ENCODE measurements around the gene GLO1. TPM values are rescaled to one million over a fixed set of nuclear protein-coding genes. Genes with fewer than 3 reads are reported as not detected.

Gene GLO1
- polyA plus RNA-seq, 1 of the 3 experiments (the other 2 are of a cell fraction), result 47.1 TPM

DNA sequence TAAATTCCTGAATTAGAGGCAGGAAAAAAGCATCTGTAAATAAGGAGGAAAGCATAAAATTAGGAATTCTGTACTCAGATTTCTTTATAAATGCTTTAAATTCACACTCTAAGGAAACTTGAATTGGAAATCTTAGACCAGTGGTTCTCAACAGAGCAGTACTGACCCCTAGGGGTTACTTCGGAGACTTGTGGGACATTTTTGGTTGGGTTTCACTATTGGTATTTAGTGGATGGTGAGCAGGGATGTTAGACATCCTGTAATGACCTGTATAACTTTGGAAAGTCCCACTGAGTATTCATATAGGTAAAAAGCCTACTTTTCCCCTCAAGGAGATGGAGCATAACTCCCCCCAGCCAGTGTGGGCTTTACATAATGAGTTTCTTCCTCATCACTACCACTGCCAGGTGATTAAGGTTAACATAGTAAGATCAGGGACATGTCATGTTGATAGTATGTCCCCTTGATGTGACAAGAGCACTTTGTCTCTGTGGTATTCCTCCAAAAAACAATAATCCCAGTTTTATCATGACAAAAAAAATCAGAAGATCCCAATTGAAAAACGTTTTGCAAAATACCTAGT, 31.0 kb downstream of the GLO1 start:
- H3K79me2 ChIP-seq (ENCODE audit: insufficient read depth), result no peaks in the 10 kb centered on the region
- H3F3A ChIP-seq (replicated peaks; ENCODE audit: insufficient read depth), result peaks cover 17% of the 10 kb centered on the region
- H3K9me2 ChIP-seq, result no peaks in the 10 kb centered on the region
- H3K27ac ChIP-seq (ENCODE audit: low read depth in 2 of 2, low read length in 1 of 2), result no peak overlapping the region
- WGBS (ENCODE audit: low lambda C conversion rate), result 3% methylated on average over 2 of the region's 2 CpGs
- CTCF ChIA-PET, result interaction anchor here (1.2 kb wide), 1 partner anchor 10 kb away, joined by 3 read pairs; no protein-coding TSS in a partner anchor
- no peaks in the 10 kb centered on the region for H3K9me3 ChIP-seq
- no peak overlapping the region for H3K4me3 ChIP-seq (ENCODE audit: low read depth in 2 of 2, low read length in 1 of 2)
- H2AFZ ChIP-seq (ENCODE audit: low read depth), result no peak overlapping the region
- peak; percentile 68 for DNase-seq
- H3K4me2 ChIP-seq, result no peak overlapping the region
- H4K20me1 ChIP-seq (ENCODE audit: insufficient read depth), result no peaks in the 10 kb centered on the region
- POLR2A ChIA-PET, result no interaction called here
- H3K4me1 ChIP-seq (ENCODE audit: control insufficient read depth in 1 of 2, insufficient read depth in 2 of 2, low read depth in 1 of 2, low read length in 1 of 2), result no peaks in the 10 kb centered on the region
- peaks cover 23 to 27% of the 10 kb centered on the region in 2 experiments for H3K36me3 ChIP-seq (replicated peaks in 1 of 2; ENCODE audit: control insufficient read depth in 1 of 2, insufficient read depth in 2 of 2, low read length in 1 of 2)
- H3K27me3 ChIP-seq (ENCODE audit: insufficient read depth), result no peaks in the 10 kb centered on the region
- H3K9ac ChIP-seq, result no peak overlapping the region
- TF ChIP-seq TCF12 (IDR thresholded peaks at IDR 0.05) (no peak), JUND (IDR thresholded peaks at IDR 0.05) (no peak), EZH2phosphoT487 (IDR thresholded peaks at IDR 0.05; ENCODE audit: borderline replicate concordance, low read depth) (no peak), NFIC (IDR thresholded peaks at IDR 0.05; ENCODE audit: borderline replicate concordance) (no peak), ELF1 (IDR thresholded peaks at IDR 0.05) (no peak), SIN3A (IDR thresholded peaks at IDR 0.05; ENCODE audit: borderline replicate concordance, low read depth, low read length) (no peak), EP300 (IDR thresholded peaks at IDR 0.05; ENCODE audit: borderline replicate concordance in 1 of 2, low read depth in 1 of 2, low read length in 1 of 2) (no peak), GATA2 (CRISPR knock-in tag; IDR thresholded peaks at IDR 0.05) (no peak), GABPA (IDR thresholded peaks at IDR 0.05; ENCODE audit: low read depth) (no peak), RCOR1 (IDR thresholded peaks at IDR 0.05; ENCODE audit: low read length) (no peak), MXI1 (IDR thresholded peaks at IDR 0.05; ENCODE audit: low read depth, low read length) (no peak), FOXJ3 (CRISPR knock-in tag; IDR thresholded peaks at IDR 0.05) (no peak), SMC3 (IDR thresholded peaks at IDR 0.05; ENCODE audit: low read depth, low read length) (peak; percentile 39; the same call in 1 of the 2 replicates), CHD2 (IDR thresholded peaks at IDR 0.05; ENCODE audit: low read length, partially characterized antibody) (no peak), YY1 (IDR thresholded peaks at IDR 0.05; ENCODE audit: low read depth) (no peak), RAD21 (IDR thresholded peaks at IDR 0.05; ENCODE audit: low read length) (peak; percentile 81), TAF1 (IDR thresholded peaks at IDR 0.05; ENCODE audit: borderline replicate concordance, low read depth, low read length) (no peak), RFX5 (IDR thresholded peaks at IDR 0.05; ENCODE audit: low read length) (no peak), FOXM1 (IDR thresholded peaks at IDR 0.05; ENCODE audit: low read depth) (no peak)
- TF ChIP-seq, protein P1, sequence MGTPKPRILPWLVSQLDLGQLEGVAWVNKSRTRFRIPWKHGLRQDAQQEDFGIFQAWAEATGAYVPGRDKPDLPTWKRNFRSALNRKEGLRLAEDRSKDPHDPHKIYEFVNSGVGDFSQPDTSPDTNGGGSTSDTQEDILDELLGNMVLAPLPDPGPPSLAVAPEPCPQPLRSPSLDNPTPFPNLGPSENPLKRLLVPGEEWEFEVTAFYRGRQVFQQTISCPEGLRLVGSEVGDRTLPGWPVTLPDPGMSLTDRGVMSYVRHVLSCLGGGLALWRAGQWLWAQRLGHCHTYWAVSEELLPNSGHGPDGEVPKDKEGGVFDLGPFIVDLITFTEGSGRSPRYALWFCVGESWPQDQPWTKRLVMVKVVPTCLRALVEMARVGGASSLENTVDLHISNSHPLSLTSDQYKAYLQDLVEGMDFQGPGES (IDR thresholded peaks at IDR 0.05; ENCODE audit: low read depth, low read length), result no peak
- TF ChIP-seq, protein P2, sequence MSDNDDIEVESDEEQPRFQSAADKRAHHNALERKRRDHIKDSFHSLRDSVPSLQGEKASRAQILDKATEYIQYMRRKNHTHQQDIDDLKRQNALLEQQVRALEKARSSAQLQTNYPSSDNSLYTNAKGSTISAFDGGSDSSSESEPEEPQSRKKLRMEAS (IDR thresholded peaks at IDR 0.05; ENCODE audit: low read depth), result no peak
- TF ChIP-seq, protein P3, sequence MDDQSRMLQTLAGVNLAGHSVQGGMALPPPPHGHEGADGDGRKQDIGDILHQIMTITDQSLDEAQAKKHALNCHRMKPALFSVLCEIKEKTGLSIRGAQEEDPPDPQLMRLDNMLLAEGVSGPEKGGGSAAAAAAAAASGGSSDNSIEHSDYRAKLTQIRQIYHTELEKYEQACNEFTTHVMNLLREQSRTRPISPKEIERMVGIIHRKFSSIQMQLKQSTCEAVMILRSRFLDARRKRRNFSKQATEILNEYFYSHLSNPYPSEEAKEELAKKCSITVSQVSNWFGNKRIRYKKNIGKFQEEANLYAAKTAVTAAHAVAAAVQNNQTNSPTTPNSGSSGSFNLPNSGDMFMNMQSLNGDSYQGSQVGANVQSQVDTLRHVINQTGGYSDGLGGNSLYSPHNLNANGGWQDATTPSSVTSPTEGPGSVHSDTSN (IDR thresholded peaks at IDR 0.05), result no peak
- TF ChIP-seq, protein P4, sequence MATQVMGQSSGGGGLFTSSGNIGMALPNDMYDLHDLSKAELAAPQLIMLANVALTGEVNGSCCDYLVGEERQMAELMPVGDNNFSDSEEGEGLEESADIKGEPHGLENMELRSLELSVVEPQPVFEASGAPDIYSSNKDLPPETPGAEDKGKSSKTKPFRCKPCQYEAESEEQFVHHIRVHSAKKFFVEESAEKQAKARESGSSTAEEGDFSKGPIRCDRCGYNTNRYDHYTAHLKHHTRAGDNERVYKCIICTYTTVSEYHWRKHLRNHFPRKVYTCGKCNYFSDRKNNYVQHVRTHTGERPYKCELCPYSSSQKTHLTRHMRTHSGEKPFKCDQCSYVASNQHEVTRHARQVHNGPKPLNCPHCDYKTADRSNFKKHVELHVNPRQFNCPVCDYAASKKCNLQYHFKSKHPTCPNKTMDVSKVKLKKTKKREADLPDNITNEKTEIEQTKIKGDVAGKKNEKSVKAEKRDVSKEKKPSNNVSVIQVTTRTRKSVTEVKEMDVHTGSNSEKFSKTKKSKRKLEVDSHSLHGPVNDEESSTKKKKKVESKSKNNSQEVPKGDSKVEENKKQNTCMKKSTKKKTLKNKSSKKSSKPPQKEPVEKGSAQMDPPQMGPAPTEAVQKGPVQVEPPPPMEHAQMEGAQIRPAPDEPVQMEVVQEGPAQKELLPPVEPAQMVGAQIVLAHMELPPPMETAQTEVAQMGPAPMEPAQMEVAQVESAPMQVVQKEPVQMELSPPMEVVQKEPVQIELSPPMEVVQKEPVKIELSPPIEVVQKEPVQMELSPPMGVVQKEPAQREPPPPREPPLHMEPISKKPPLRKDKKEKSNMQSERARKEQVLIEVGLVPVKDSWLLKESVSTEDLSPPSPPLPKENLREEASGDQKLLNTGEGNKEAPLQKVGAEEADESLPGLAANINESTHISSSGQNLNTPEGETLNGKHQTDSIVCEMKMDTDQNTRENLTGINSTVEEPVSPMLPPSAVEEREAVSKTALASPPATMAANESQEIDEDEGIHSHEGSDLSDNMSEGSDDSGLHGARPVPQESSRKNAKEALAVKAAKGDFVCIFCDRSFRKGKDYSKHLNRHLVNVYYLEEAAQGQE (IDR thresholded peaks at IDR 0.05; ENCODE audit: low read depth, low read length), result no peak
- TF ChIP-seq, protein P5, sequence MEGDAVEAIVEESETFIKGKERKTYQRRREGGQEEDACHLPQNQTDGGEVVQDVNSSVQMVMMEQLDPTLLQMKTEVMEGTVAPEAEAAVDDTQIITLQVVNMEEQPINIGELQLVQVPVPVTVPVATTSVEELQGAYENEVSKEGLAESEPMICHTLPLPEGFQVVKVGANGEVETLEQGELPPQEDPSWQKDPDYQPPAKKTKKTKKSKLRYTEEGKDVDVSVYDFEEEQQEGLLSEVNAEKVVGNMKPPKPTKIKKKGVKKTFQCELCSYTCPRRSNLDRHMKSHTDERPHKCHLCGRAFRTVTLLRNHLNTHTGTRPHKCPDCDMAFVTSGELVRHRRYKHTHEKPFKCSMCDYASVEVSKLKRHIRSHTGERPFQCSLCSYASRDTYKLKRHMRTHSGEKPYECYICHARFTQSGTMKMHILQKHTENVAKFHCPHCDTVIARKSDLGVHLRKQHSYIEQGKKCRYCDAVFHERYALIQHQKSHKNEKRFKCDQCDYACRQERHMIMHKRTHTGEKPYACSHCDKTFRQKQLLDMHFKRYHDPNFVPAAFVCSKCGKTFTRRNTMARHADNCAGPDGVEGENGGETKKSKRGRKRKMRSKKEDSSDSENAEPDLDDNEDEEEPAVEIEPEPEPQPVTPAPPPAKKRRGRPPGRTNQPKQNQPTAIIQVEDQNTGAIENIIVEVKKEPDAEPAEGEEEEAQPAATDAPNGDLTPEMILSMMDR (IDR thresholded peaks at IDR 0.05), result peak; percentile 85
- TF ChIP-seq, protein P6, sequence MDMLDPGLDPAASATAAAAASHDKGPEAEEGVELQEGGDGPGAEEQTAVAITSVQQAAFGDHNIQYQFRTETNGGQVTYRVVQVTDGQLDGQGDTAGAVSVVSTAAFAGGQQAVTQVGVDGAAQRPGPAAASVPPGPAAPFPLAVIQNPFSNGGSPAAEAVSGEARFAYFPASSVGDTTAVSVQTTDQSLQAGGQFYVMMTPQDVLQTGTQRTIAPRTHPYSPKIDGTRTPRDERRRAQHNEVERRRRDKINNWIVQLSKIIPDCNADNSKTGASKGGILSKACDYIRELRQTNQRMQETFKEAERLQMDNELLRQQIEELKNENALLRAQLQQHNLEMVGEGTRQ (IDR thresholded peaks at IDR 0.05; ENCODE audit: borderline replicate concordance, low read depth, low read length), result no peak
